GM19395 (cell line): ENCODE data around the gene VPREB1.
"Not testable (repeated sequence)": the region's sequence is repeated elsewhere in the genome, so short reads cannot be mapped to it uniquely, and the experiment has no call there.

Experiments used
- ATAC-seq: cut with Tn5 transposase; IDR thresholded peaks from one replicate; pipeline ENCODE4 v1.9.1; 2021; ENCODE audit warnings: mild to moderate bottlenecking, moderate library complexity; ENCODE audit not compliant: unreplicated experiment

VPREB1 gene

GRCh38 chr22:22292656-22293055 lies 48.1 kb downstream of the VPREB1 start:
- ATAC-seq: not testable (repeated sequence)

- ATAC-seq: not testable (repeated sequence)
These were observed 48.9 kb downstream of the VPREB1 start for GRCh38 chr22:22293436-22293835.

- ATAC-seq: not testable (repeated sequence)
These were observed 50.1 kb downstream of the VPREB1 start for GRCh38 chr22:22294641-22295040.
